Hematopoietic multipotent progenitor cell treated with erythropoietin and hydrocortisone succinate and interleukin-3 and kit ligand, for 17 days (in vitro differentiated cells): ENCODE results near the gene NPC1L1.
A peak's percentile ranks its signal among the peaks of the same experiment; 100 is the strongest.
"Not testable (repeated sequence)": the region's sequence is repeated elsewhere in the genome, so short reads cannot be mapped to it uniquely, and the experiment has no call there.

ENCODE experiments used
- DNase-seq: peaks from one replicate; pipeline ENCODE4 v3.0.0-alpha.2; 2015; ENCODE audit warnings: low spot score

Gene NPC1L1

DNA sequence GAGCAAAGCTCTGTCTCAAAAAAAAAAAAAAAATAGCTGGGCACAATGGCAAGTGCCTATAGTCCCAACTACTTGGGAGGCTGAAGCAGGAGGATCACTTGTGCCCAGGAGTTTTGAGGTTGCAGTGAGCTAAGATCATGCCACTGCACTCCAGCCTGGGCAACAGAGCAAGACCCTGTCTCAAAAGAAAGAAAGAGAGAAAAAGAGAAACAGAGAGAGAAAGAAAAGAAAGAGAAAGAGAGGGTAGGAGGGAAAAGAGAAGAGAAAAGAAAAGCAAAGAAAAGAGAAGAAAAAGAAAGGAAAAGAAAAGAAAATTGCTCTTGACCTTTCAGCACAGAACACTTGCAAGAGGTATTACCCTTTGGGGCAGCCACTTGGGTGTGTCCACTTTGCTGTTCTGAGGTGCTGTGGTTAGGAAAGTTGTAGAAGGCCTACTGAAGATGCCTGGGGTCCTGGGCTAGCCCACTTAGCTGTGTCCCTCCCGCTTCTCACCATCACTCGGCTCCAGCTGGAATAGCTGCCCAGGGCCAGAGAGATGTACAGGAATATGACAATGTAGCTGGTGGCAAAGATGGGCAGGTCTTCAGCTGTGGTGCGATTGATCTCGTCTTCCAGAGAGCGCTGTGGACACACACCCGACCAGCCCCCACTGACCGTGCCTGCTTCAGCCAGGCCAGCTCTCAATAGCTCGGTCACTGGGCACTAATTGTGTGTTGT is 5.6 kb downstream of the NPC1L1 start:
- no peak for DNase-seq

DNA sequence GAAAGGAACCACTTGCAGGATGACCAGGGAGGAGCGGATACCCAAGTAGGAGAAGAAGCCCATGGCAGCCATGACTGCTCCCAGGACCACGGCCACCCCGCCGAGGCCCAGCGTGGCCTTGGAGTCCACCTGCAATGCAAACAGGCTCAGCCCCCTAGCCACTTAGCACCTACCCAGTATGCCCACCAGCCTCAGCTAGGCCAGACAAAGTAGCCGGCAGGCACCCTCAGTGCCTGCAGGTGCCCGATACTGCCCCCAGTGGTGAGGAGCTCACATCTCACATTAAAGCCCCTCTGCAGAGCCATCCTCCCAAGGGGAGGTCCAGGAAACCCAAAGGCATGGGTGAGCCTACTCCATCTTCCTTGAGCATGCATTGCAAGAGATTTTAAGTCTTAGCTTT is 6.6 kb downstream of the NPC1L1 start:
- peak; percentile 60 for DNase-seq

DNA sequence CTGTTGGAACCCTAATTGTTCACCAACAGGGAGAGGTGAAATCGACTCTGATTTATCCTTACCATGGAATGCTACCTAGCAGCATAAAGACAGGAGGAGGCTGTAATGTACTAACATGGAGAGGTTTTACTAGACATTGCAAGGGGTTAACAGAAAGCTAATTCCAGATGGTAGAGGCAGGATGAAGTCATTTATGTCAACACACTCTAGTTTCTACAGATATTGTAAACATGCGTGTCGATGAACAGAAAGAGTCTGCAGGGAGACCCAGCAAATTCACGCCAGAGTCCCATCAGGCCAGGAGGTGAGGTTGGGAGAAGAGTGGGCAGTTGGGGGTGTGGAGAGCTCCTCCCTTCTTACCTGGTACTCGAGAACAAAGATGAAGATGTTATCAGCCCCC is 7.0 kb downstream of the NPC1L1 start:
- DNase-seq: no peak

DNA sequence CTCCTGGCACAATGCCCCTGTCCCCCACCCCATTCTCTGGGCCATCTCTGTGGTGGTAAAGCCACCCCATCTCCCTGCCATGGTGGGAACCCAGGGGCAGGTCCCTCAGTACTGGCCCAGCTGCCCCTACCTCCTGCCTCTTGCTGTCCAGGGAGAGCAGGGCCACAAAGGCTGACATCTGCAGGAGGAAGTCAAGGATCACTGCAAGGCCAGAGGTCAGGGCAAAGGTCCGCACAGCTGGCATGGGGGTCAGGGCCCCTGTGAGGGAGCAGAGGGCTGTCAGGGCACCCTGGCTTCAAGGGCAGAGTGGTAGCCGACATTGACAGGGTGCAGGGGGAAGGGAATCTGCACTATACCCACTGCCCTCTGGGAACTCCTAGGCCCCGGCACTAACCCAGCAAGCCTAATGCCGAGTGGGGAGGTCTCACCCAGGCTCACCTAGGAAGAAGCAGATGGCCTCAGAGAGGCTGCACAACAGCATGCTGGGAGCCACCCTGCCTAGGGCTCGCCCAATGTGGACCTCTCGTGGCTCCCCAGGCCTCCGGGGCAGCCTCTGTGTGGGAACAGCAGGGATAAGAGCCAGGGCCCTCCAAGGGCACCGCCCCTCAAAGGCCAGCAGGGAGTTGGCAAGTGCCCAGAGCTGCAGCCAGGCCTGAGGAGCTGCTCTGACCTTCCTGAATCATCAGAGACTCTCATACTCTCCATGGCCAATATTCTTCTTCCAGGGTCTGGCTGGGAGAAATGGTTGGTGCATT is 7.7 kb downstream of the NPC1L1 start:
- DNase-seq: no peak

DNA sequence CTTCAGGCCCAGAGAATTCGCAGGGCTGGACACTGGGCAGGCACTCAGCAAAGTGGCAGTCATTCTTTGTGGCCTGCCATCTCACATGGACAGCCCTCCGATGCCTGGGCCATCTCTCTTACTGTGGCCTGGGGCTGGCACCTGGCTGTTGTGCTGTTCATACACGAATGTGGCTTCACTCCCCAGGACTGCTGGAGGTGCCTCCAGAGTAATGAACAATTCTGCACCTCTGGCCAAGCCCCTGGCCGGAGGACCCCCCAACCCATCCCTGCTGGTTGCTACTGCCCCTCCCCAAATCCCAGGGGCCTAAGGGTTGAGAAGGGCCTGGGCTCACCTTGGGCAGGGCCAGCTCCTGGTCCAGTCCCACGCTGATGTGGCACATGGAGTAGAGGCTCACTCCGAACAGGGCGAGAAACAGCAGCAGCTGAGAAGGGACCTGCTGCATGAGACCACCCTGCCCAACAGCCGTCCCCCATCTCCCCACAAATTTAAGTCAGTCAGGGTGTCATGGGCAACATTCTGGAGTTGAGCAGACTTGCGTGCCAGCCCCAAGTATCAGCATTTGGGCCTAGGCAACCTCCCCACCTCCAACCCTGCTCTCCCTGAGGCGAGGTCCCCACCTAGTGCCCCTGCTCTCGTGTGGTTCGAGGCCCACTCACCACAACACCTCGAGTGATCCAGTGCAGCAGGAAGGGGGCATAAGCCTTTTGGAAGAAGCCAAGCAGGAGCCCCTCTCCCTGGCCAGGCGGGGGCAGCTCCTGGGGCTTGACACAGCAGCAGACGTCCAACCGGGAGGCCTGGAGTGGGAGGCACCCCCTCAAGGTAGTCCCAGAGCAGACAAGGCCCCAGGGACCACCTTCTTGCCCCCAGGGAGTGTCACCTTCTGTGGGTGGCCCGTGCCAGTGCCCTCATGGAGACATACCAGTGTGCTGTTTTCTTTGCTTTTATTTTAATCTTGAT is 9.4 kb downstream of the NPC1L1 start:
- DNase-seq: no peak

DNA sequence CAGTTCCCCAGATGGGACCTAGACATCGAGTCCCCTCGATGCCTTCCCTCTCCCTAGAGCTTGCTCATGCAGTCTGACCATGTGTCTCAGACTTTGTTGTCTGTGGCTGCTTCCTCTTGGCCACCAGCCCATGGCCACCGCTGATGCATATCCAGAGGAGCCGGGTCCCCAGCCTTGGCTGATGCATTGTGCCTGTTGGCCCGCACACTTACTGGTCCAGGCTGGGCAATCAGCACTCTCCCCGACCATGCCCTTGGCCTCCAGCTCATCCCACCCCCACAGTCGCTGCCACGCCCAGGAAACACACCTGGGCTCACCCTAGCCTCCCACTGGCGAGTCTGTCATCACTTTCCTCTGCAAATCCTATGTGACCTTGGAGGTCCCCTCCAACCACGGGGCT is 10.1 kb downstream of the NPC1L1 start:
- DNase-seq: no peak

DNA sequence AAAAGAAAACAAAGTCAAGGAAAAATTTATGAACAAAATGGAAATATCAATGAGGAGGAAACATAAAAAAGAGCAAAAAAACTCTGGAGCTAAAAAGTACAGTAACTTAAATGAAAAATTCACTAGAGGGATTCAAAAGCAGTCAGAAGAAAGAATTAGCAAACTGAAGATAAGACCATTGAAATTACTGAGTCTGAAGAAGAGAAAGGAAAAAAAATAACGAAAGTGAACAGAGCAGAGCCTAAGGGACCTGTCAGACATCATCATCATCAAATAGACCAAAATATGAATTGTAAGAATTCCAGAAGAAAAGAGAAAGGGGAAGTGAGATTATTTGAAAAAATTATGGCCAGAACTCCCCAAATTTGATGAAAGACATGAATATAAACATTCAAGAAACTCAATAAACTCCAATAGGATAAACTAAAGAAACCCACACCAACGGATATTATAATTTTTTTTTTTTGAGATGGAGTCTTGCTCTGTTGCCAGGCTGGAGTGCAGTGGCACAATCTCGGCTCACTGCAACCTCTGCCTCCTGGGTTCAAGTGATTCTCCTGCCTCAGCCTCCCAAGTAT is 16.2 kb downstream of the NPC1L1 start:
- no peak for DNase-seq

DNA sequence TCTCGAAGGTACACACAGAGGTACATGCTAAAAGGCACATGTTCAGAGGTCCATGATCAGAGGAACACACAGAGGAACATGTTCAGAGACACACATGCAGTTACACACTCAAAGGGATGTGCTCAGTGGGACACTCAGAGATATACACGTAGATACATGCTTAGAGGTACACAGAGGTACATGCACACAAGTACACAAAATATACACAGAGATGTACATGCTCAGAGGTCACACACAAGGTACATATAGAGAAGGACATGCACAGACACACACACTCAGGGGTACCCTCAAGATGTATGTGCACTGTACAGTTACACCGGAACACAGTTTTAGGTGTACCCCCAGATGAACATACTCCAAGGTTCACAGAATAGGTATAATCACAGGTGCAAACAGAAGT is 18.8 kb downstream of the NPC1L1 start:
- no peak for DNase-seq

DNA sequence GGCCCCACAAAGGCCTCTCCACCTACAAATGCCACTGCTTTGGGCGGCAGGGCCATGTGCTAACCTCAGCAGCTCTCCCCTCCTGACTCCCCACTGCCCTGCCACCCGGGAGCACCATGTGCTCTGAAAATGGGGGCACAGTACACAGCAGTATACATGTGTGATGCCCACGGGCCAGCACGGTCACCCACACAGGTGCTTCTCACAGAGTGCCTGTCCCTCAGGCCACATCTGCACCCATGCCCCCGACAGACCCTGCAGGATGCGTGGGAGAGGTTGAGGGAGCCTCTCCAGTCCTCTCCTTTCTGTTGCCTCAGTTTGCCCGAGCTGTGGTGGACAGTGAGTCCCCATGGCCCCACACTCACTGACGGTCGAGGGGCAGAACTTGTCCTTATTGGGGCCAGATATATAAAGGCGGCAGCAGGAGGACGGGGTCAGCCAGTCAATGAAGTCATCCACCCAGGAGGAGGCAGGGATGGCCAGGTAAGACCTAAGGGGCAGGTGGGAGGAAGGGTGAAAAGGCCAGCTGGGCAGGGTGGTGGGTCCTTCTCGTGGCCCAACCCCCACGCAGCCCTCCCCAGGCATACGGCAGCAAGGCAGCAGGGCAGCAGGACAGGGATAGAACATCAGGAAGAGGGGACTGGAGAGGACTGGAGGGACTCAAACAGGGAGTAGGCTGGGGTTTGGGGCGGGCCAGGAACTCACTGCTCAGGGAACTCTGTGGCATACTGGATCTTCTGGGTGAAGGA is 19.6 kb downstream of the NPC1L1 start:
- no peak for DNase-seq

DNA sequence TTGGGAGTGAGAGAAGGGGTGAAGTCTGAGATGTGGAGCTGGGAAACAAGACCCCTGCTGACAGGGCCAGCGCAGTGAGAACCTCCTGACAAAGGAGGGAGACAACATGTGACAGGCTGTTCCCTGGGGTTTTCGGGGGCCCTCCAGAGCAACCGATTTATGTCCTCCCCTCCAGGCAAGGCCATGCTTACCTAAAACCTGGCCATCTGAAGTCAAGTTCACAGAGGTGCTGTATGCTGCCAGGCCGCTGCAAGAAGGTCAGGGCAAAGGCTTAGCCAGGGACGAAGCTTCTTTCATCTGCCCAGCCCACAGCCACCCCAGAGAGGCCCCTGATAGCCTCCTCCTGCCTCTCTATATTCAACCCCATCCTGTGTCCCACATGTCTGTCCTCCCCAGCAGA is 20.6 kb downstream of the NPC1L1 start:
- DNase-seq: no peak

DNA sequence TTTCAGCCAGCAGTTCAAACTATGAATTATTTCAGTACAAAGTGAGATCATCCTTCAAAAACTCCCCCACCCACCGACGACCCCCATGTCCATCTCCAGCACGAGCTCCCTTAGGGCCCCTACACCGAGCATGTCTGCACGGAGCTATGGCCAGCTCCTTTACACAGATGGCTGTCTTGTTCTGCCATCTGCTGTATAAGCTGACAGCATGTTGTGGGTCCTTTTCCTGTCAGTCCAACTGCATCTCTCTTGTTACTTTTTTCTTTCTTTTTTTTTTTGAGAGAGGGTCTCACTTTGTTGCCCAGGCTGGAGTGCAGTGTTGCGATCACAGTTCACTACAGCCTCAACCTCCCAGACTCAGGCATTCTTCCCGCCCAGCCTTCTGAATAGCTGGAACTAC is 21.6 kb downstream of the NPC1L1 start:
- DNase-seq: no peak

DNA sequence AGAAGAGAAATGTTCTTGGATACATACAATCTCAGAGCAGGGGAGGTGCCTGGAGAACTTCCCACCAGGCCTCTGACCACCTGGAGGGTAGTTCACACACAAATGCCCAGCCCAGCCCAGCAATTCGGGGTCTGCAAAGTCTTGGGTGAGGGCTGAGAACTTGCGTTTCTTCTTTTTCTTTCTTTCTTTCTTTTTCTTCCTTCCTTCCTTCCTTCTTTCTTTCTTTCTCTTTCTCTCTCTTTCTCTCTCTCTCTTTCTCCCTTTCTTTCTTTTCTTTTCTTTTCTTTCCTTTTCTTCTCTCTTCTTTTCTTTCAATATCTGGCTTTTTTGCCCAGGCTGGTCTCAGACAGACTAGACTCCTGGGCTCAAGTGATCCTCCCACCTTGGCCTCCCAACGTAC is 22.4 kb downstream of the NPC1L1 start:
- DNase-seq: no peak

DNA sequence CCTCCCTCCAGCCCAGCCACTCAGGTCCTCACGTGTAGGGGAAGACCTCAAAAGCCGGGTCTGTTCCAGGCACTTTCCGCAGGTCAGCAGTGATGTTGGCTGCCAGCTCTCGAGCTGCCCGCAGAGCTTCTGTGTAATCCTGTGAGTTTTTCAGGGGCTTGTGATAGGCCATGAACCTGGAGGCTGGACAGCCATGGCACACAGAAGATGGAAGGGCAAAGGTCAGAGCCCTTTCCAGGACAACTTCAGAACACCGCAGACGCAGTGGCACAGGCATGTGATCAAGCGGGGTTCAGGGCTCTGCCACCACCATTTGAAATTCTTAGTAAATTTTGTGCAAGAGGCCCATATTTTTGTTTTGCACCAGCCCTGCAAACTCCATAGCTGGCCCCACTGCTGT is 24.0 kb downstream of the NPC1L1 start:
- no peak for DNase-seq

DNA sequence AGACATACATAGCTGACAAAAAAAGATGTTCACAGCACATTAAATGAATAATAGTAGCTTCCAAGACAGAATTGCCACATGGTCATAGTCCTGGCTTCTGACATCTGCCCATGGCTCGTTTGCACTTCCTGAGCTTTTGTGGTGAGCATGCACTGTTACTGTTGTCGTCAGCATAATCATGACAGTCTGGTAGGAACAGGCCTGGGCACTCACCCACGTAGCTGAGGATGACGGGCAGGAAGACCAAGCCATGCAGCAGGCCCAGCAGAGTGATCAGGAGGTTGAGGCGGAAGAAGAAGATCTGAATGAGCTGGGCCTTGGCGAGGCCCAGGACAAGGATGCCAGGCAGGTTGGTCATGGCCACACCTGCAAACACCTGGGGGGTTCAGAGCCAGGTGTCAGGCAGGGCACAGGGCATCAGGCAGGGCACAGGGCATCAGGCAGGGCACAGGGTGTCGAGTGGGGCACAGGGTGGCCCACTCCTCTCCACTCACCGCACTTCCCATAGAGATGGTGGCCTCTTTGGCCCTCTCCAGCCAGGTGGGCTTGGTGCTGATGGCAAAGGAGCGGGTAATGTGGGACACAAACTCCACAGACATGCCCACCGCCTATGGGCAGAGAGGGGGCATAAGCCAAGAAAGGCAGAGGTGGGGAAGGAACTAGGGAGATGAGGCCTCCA is 25.4 kb downstream of the NPC1L1 start:
- no peak for DNase-seq

DNA sequence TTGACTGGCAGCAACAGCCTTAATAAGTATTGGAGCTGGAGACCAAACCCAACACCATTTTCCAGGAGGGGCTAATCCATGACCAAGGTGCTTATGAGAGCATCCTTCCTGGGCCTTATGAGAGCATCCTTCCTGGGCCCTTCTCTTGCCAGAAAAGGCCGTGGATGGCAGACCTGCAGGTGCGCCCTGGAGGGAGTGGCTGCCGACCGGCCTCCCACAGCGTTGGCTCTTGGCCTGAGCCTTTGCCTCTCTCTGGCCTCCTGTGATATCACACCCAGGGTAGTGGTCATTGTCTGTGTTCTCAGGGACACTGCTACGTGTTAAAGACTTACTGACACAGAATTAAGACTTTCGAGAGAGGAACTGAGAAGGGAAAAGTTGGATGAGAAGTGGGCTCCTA is 28.4 kb downstream of the NPC1L1 start:
- no peak for DNase-seq

DNA sequence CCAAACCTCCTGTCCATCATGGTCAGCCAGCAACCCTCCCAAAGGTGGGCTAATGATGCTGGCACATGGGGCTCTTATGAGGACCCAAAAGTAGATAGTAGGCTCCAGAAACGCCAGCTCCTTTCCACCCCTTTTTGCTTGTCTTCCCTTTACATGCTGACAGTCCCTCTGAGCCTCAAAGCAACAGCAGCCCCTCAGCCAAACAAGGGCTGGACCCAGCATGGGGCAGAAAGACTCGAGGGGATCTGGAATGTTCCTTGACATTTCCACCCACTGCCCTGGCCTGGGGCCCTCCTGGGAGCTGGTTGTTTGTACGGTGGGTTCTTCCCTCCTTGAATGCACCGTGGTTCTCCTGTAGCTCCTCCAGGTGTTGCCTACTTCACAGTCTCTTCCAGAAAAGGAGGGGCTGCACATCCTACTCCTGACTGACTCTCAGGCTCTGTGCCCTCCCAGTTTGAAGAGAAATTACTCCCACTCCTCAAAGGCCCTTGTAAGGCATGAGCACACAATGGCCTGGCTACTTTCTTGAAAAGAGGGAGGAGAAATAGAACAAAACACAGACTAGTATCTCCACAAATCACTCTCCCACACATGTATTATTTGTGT is 29.2 kb downstream of the NPC1L1 start:
- DNase-seq: no peak

DNA sequence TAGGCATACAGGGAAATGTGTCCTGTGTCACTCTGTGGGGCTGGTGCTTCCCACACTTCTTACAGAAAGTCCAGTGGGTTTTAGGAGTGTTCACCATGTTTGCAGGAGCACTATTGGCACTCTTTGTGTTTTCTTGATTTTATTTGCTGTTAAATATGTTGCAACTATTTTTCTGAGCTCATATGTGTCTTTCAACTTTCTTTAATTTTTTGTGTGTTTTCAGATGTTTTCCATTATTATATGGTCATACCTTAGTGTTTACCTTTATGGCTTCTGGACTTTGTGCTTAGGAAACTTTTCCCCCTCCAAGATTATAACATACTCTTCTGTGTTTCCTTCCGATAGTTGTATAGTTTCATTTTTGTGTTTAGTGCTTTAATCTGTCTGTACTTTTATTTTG is 29.9 kb downstream of the NPC1L1 start:
- no peak for DNase-seq

DNA sequence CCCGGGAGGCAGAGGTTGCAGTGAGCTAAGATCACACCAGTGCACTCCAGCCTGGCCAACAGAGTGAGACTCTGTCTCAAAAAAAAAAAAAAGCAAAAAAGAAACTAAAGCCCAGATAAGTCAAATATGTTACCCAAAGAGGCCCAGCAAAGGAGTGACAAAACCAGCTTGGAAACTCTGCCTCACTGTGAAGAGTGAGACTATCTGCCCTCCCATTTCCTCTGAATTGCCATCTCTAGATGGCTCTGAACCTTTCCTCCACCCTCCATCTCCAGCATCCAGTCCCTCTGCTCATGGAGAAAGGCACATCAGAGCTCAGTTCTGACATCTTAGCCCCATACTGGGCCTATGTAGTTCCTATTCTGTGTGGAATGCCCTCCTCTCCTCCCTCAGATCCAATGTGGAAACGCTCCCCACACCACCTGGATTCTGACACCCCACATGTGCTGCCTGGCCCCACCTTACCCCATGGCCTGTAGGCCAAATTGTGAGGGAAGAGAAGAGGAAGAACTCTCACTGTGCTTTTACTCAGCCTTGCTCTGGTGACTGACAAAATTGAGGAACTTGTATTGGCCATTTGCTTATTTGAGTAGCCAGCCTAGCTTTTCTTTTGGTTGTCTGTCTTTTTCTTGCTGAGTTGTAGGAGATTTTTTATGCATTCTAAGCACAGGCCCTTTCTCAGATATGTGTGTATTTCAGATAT is 32.7 kb downstream of the NPC1L1 start:
- no peak for DNase-seq

DNA sequence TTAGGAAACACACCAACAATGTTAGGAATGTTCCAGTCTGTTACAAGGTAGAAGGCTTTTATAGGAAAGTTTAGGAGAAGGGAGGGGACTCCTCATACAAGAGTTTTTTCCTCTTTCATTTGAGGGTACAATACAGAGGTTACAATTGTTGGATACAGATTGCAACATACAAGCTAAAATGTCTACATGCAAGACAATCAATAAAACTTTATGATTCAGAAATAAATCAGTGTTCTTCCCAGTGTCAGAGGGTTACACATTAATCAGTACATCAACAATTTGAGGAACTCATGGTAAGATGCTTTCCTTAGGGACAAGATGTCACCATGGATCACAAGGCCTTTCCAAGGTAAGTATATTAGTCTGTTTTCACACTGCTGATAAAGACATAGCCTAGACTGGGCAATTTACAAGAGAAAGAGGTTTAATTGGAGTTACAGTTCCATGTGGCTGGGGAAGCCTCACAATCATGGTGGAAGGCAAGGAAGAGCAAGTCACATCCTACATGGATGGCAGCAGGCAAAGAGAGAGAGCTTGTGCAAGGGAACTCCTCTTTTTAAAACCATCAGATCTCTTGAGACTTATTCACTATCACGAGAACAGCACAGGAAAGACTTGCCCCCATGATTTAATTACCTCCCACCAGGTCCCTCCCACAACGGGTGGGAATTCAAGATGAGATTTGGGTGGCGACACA is 34.4 kb downstream of the NPC1L1 start:
- not testable (repeated sequence) for DNase-seq
